Omental fat pad (tissue), 4 donors: ENCODE data around the gene LOXL3. TPM values are rescaled to one million over a fixed set of nuclear protein-coding genes. Genes with fewer than 3 reads are reported as not detected.
A peak's percentile ranks its signal among the peaks of the same experiment; 100 is the strongest.

Source experiments
- ATAC-seq: fragments of 150-250 bp; one replicate; pipeline ENCODE4 v1.9.1; 2016; ENCODE audit warnings: mild to moderate bottlenecking, moderate library complexity; ENCODE audit not compliant: low FRiP score
- DNase-seq: peaks from one replicate; pipeline ENCODE4 v3.0.0-alpha.2; 2019; ENCODE audit warnings: low spot score
- CTCF ChIP-seq, 3 donors: fragments of 450-650 bp; IDR thresholded peaks; one replicate each; pipeline ENCODE4 v1.5.1; 2016 to 2017; ENCODE audit warnings: antibody characterized with exemption in 3 of 3, mild to moderate bottlenecking in 3 of 3, moderate library complexity in 2 of 3
- total RNA-seq, 4 donors: library from RNA; depleted of rRNA; stranded (reverse); fragments of >200 nt; gene quantifications; one replicate each; pipeline ENCODE4 v1.1.0, GENCODE V29; 2016

The LOXL3 gene
- total RNA-seq, 4 donors from 2014 or later = 7.5 to 12.4 (median 9.1) TPM

- no peak for ATAC-seq
- no peak for TF ChIP-seq CTCF (IDR thresholded peaks at IDR 0.05)
- DNase-seq = no peak
Observed at GRCh38 chr2:74533464-74533863, 20.3 kb downstream of the LOXL3 start.

GRCh38 chr2:74532222-74532621 is 21.5 kb downstream of the LOXL3 start:
- no peak for TF ChIP-seq CTCF (IDR thresholded peaks at IDR 0.05)
- DNase-seq (no peak), ATAC-seq (no peak)

- DNase-seq = peak; percentile 20
- TF ChIP-seq CTCF (IDR thresholded peaks at IDR 0.05) = no peak
- no peak for ATAC-seq
Observed at GRCh38 chr2:74531666-74532065, 22.1 kb downstream of the LOXL3 start.

- peak; percentile 30 for DNase-seq
- no peak for TF ChIP-seq CTCF (IDR thresholded peaks at IDR 0.05)
- peak; percentile 25 for ATAC-seq
Observed at GRCh38 chr2:74530239-74531187, 23.2 kb downstream of the LOXL3 start.

- peak; percentile 98 for ATAC-seq
- DNase-seq = peak; percentile 73
- TF ChIP-seq CTCF (IDR thresholded peaks at IDR 0.05) = no peak
Observed at GRCh38 chr2:74529357-74530238, 24.1 kb downstream of the LOXL3 start, which contains the start of the genes AUP1 and HTRA2. Gene AUP1, minus strand, starts transcription at chr2:74529706. Its CDS starts 77 bp downstream, at chr2:74529629. Gene HTRA2, plus strand, starts transcription at chr2:74529933. Its CDS starts 74 bp downstream, at chr2:74530007.

GRCh38 chr2:74528600-74529356 is 25.0 kb downstream of the LOXL3 start:
- no peak for TF ChIP-seq CTCF (IDR thresholded peaks at IDR 0.05)
- ATAC-seq = peak; percentile 31
- DNase-seq = no peak
